ENCODE results near the gene BTBD9. TPM values are rescaled to one million over a fixed set of nuclear protein-coding genes. Genes with fewer than 3 reads are reported as not detected.

The BTBD9 gene
- total RNA-seq, 2 experiments from 2014 or later = 6.2 to 6.4 TPM

- intact Hi-C loops (cut with micrococcal nuclease) = no loop called here
- no peaks in the 10 kb centered on the region for H3K36me3 Mint-ChIP-seq (ENCODE audit: low read depth)
- no peak for ATAC-seq
- no peaks in the 10 kb centered on the region for H3K27me3 Mint-ChIP-seq
- ChIA-PET POLR2A (no interaction called here), CTCF (no interaction called here)
- DNase-seq = no peak
- H3K27ac Mint-ChIP-seq = no peak overlapping the region
- H3K9me3 Mint-ChIP-seq = no peaks in the 10 kb centered on the region
- H3K4me1 Mint-ChIP-seq (ENCODE audit: low read depth) = peaks cover 3% of the 10 kb centered on the region
- H3K4me3 Mint-ChIP-seq = no peak overlapping the region
- TF ChIP-seq CTCF (IDR thresholded peaks at IDR 0.05) = no peak
Measured at GRCh38 chr6:38498085-38498484, 141.6 kb downstream of the BTBD9 start.

GRCh38 chr6:38497546-38497945, 142.2 kb downstream of the BTBD9 start:
- DNase-seq (no peak), ATAC-seq (no peak)
- no peaks in the 10 kb centered on the region for H3K27me3 Mint-ChIP-seq
- intact Hi-C loops (cut with micrococcal nuclease) = no loop called here
- TF ChIP-seq CTCF (IDR thresholded peaks at IDR 0.05) = no peak
- peaks cover 3% of the 10 kb centered on the region for H3K4me1 Mint-ChIP-seq (ENCODE audit: low read depth)
- no peak overlapping the region for H3K4me3 Mint-ChIP-seq
- no peaks in the 10 kb centered on the region for H3K9me3 Mint-ChIP-seq
- H3K27ac Mint-ChIP-seq = no peak overlapping the region
- no peaks in the 10 kb centered on the region for H3K36me3 Mint-ChIP-seq (ENCODE audit: low read depth)
- CTCF ChIA-PET = no interaction called here
- POLR2A ChIA-PET = no interaction called here

GRCh38 chr6:38495922-38496635, 143.7 kb downstream of the BTBD9 start:
- ChIA-PET CTCF (interaction anchor here (1.5 kb wide), 1 partner anchor 177 kb away, joined by 3 read pairs; no protein-coding TSS in a partner anchor), POLR2A (no interaction called here)
- DNase-seq (peak; percentile 47), ATAC-seq (peak; percentile 79)
- TF ChIP-seq CTCF (IDR thresholded peaks at IDR 0.05) = no peak
- intact Hi-C loops (cut with micrococcal nuclease) = no loop called here
- Mint-ChIP-seq H3K9me3 (no peaks in the 10 kb centered on the region), H3K4me1 (ENCODE audit: low read depth) (peaks cover 3% of the 10 kb centered on the region), H3K36me3 (ENCODE audit: low read depth) (no peaks in the 10 kb centered on the region), H3K4me3 (no peak overlapping the region), H3K27me3 (no peaks in the 10 kb centered on the region), H3K27ac (no peak overlapping the region)

- intact Hi-C loops (cut with micrococcal nuclease) = no loop called here
- Mint-ChIP-seq H3K4me1 (ENCODE audit: low read depth) (peaks cover 3% of the 10 kb centered on the region), H3K4me3 (no peak overlapping the region), H3K27me3 (no peaks in the 10 kb centered on the region), H3K36me3 (ENCODE audit: low read depth) (no peaks in the 10 kb centered on the region), H3K27ac (no peak overlapping the region), H3K9me3 (no peaks in the 10 kb centered on the region)
- TF ChIP-seq CTCF (IDR thresholded peaks at IDR 0.05) = no peak
- CTCF ChIA-PET = interaction anchor here (2.0 kb wide), 1 partner anchor 12 kb away, joined by 33 read pairs; no protein-coding TSS in a partner anchor
- ATAC-seq = peak; percentile 61
- DNase-seq = peak; percentile 9
- POLR2A ChIA-PET = no interaction called here
Measured at GRCh38 chr6:38495518-38495917, 144.2 kb downstream of the BTBD9 start.

GRCh38 chr6:38493931-38494547, 145.7 kb downstream of the BTBD9 start:
- no peak overlapping the region for H3K27ac Mint-ChIP-seq
- H3K36me3 Mint-ChIP-seq (ENCODE audit: low read depth) = no peaks in the 10 kb centered on the region
- DNase-seq = peak; percentile 92
- ATAC-seq = no peak
- H3K9me3 Mint-ChIP-seq = no peaks in the 10 kb centered on the region
- intact Hi-C loops (cut with micrococcal nuclease) = loop anchor here (5.0 kb wide), 1 partner anchor 797 kb away; the partner anchor contains the start of gene MDGA1
- peaks cover 3% of the 10 kb centered on the region for H3K4me1 Mint-ChIP-seq (ENCODE audit: low read depth)
- CTCF ChIA-PET = interaction anchor here (0.6 to 2.0 kb wide), 48 partner anchors 10 to 1039 kb away, joined by 3 to 33 read pairs (median 4); no protein-coding TSS in a partner anchor
- no peak overlapping the region for H3K4me3 Mint-ChIP-seq
- no peaks in the 10 kb centered on the region for H3K27me3 Mint-ChIP-seq
- POLR2A ChIA-PET = no interaction called here
- peak; percentile 98 for TF ChIP-seq CTCF (IDR thresholded peaks at IDR 0.05)
